H1 (cell line): ENCODE measurements around the gene TPMT. TPM values are rescaled to one million over a fixed set of nuclear protein-coding genes. Genes with fewer than 3 reads are reported as not detected.

Experiments
- JUN ChIP-seq: IDR thresholded peaks from 2 replicates; pipeline ENCODE4 v1.6.1; 2011; ENCODE audit warnings: low read depth, mild to moderate bottlenecking, improper control_type of control experiment, low read length
- KDM1A ChIP-seq: fragments of 200-600, 300-600 bp; sonication (generic); IDR thresholded peaks from 2 replicates; pipeline ENCODE4 v1.7.1; 2016; ENCODE audit warnings: mild to moderate bottlenecking, low read length, borderline replicate concordance
- PHF8 ChIP-seq: fragments of 200-600 bp; sonication (generic); conservative IDR thresholded peaks from 2 replicates; pipeline ENCODE4 v1.7.1; 2012; ENCODE audit warnings: low read depth, mild to moderate bottlenecking, inconsistent platforms, low read length, moderate library complexity
- RAD21 ChIP-seq, 2 experiments: IDR thresholded peaks in 1 of 2; conservative IDR thresholded peaks in 1 of 2; 2 replicates each; pipeline ENCODE4 v1.6.1; 2011; ENCODE audit warnings: low read depth in 2 of 2, low read length in 2 of 2, improper control_type of control experiment in 1 of 2, inconsistent platforms in 1 of 2, mild to moderate bottlenecking in 1 of 2, moderate library complexity in 1 of 2
- RFX5 ChIP-seq: IDR thresholded peaks from 2 replicates; pipeline ENCODE4 v1.6.1; 2011; ENCODE audit warnings: low read depth, low read length, improper control_type of control experiment, borderline replicate concordance
- RXRA ChIP-seq: IDR thresholded peaks from 2 replicates; pipeline ENCODE4 v1.6.1; 2011; ENCODE audit warnings: low read depth, mild to moderate bottlenecking, low read length, moderate library complexity; ENCODE audit not compliant: insufficient read depth
- TAF1 ChIP-seq: IDR thresholded peaks from 2 replicates; pipeline ENCODE4 v1.6.1; 2011; ENCODE audit warnings: mild to moderate bottlenecking, low read depth, low read length
- USF2 ChIP-seq: IDR thresholded peaks from 2 replicates; pipeline ENCODE4 v1.6.1; 2011; ENCODE audit warnings: low read length, improper control_type of control experiment
- polyA plus RNA-seq, 7 experiments: library from polyadenylated mRNA; depleted of rRNA in 3 of 7; stranded (reverse) in 5 of 7; unstranded in 2 of 7; fragments of >200 nt in 5 of 7; fragments of 200-250 nt in 2 of 7; gene quantifications; 1 replicate in 5 of 7; 2 replicates in 1 of 7; 4 replicates in 1 of 7; pipeline versions ENCODE4 v1.2.1 to v1.2.3, GENCODE V29; 2011 to 2013; ENCODE audit warnings: missing spikeins in 2 of 7, mixed read lengths in 2 of 7
- total RNA-seq: library from RNA; stranded (reverse); fragmentation: NEBNext Ultra II Directional; extraction: Animal tissue kit (Norgen Biotek cat#: 25700); gene quantifications from 2 replicates; pipeline ENCODE4 v1.2.1, GENCODE V29; 2021
- TF ChIP-seq, protein P1 (sequence below): fragments of 300-600 bp; sonication (generic); IDR thresholded peaks from 2 replicates; pipeline ENCODE4 v1.7.1; 2012; ENCODE audit warnings: low read length, moderate library complexity, mild to moderate bottlenecking, inconsistent platforms; ENCODE audit not compliant: insufficient replicate concordance

Gene TPMT
- total and polyA plus RNA-seq, 2 of the 8 experiments (the other 6 are each of a cell fraction or from before 2014, with no cell fraction given): 12.3 to 17.2 TPM

DNA sequence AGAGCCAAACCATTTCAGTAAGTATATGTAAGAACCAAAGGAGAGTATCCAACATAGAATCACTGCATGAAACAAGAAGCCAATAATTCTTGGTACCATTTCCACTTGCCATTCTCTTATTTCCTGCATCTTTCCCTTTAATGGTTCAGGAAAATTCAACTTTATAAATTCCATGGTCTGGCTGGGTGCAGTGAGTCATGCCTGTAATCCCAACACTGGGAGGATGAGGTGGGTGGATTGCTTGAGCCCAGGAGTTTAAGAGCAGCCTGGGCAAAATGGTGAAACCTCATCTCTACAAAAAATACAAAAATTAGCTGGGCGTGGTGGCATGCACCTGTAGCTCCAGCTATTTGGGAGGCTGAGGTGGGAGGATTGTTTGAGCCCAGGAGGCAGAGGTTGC lies 53.6 kb downstream of the TPMT start (continued):
- TF ChIP-seq, protein P1, sequence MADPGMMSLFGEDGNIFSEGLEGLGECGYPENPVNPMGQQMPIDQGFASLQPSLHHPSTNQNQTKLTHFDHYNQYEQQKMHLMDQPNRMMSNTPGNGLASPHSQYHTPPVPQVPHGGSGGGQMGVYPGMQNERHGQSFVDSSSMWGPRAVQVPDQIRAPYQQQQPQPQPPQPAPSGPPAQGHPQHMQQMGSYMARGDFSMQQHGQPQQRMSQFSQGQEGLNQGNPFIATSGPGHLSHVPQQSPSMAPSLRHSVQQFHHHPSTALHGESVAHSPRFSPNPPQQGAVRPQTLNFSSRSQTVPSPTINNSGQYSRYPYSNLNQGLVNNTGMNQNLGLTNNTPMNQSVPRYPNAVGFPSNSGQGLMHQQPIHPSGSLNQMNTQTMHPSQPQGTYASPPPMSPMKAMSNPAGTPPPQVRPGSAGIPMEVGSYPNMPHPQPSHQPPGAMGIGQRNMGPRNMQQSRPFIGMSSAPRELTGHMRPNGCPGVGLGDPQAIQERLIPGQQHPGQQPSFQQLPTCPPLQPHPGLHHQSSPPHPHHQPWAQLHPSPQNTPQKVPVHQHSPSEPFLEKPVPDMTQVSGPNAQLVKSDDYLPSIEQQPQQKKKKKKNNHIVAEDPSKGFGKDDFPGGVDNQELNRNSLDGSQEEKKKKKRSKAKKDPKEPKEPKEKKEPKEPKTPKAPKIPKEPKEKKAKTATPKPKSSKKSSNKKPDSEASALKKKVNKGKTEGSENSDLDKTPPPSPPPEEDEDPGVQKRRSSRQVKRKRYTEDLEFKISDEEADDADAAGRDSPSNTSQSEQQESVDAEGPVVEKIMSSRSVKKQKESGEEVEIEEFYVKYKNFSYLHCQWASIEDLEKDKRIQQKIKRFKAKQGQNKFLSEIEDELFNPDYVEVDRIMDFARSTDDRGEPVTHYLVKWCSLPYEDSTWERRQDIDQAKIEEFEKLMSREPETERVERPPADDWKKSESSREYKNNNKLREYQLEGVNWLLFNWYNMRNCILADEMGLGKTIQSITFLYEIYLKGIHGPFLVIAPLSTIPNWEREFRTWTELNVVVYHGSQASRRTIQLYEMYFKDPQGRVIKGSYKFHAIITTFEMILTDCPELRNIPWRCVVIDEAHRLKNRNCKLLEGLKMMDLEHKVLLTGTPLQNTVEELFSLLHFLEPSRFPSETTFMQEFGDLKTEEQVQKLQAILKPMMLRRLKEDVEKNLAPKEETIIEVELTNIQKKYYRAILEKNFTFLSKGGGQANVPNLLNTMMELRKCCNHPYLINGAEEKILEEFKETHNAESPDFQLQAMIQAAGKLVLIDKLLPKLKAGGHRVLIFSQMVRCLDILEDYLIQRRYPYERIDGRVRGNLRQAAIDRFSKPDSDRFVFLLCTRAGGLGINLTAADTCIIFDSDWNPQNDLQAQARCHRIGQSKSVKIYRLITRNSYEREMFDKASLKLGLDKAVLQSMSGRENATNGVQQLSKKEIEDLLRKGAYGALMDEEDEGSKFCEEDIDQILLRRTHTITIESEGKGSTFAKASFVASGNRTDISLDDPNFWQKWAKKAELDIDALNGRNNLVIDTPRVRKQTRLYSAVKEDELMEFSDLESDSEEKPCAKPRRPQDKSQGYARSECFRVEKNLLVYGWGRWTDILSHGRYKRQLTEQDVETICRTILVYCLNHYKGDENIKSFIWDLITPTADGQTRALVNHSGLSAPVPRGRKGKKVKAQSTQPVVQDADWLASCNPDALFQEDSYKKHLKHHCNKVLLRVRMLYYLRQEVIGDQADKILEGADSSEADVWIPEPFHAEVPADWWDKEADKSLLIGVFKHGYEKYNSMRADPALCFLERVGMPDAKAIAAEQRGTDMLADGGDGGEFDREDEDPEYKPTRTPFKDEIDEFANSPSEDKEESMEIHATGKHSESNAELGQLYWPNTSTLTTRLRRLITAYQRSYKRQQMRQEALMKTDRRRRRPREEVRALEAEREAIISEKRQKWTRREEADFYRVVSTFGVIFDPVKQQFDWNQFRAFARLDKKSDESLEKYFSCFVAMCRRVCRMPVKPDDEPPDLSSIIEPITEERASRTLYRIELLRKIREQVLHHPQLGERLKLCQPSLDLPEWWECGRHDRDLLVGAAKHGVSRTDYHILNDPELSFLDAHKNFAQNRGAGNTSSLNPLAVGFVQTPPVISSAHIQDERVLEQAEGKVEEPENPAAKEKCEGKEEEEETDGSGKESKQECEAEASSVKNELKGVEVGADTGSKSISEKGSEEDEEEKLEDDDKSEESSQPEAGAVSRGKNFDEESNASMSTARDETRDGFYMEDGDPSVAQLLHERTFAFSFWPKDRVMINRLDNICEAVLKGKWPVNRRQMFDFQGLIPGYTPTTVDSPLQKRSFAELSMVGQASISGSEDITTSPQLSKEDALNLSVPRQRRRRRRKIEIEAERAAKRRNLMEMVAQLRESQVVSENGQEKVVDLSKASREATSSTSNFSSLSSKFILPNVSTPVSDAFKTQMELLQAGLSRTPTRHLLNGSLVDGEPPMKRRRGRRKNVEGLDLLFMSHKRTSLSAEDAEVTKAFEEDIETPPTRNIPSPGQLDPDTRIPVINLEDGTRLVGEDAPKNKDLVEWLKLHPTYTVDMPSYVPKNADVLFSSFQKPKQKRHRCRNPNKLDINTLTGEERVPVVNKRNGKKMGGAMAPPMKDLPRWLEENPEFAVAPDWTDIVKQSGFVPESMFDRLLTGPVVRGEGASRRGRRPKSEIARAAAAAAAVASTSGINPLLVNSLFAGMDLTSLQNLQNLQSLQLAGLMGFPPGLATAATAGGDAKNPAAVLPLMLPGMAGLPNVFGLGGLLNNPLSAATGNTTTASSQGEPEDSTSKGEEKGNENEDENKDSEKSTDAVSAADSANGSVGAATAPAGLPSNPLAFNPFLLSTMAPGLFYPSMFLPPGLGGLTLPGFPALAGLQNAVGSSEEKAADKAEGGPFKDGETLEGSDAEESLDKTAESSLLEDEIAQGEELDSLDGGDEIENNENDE: no peak
- TF ChIP-seq TAF1: no peak
- no peak for TF ChIP-seq RAD21 (IDR thresholded peaks at IDR 0.05 in 1 of 2, conservative IDR thresholded peaks at IDR 0.05 in 1 of 2; ENCODE audit: low read depth in 2 of 2, low read length in 2 of 2)
- no peak for TF ChIP-seq RFX5
- TF ChIP-seq PHF8: no peak
- TF ChIP-seq RXRA: no peak
- TF ChIP-seq JUN: no peak
- no peak for TF ChIP-seq KDM1A
- no peak for TF ChIP-seq USF2
